ENCODE data around the gene DLGAP4.
"Not testable (repeated sequence)": the region's sequence is repeated elsewhere in the genome, so short reads cannot be mapped to it uniquely, and the experiment has no call there.

The DLGAP4 gene

GRCh38 chr20:36367907-36368799 lies 62.0 kb downstream of the DLGAP4 start:
- no peaks in the 10 kb centered on the region for H3K36me3 ChIP-seq (ENCODE audit: control insufficient read depth in 1 of 2, insufficient read depth in 2 of 2, low read length in 2 of 2)
- H3K4me1 ChIP-seq (ENCODE audit: control insufficient read depth in 1 of 2, insufficient read depth in 2 of 2, low read length in 2 of 2), result no peaks in the 10 kb centered on the region
- H3K27ac ChIP-seq (ENCODE audit: low read length), result no peak overlapping the region
- no peaks in the 10 kb centered on the region for H3K9me3 ChIP-seq (ENCODE audit: control insufficient read depth in 1 of 2, low read length in 2 of 2)
- H3K27me3 ChIP-seq (ENCODE audit: low read depth, low read length), result no peaks in the 10 kb centered on the region
- H3K4me3 ChIP-seq (ENCODE audit: low read depth in 1 of 2, low read length in 2 of 2), result no peak overlapping the region

- no peaks in the 10 kb centered on the region for H3K36me3 ChIP-seq (ENCODE audit: control insufficient read depth in 1 of 2, insufficient read depth in 2 of 2, low read length in 2 of 2)
- no peaks in the 10 kb centered on the region for H3K4me1 ChIP-seq (ENCODE audit: control insufficient read depth in 1 of 2, insufficient read depth in 2 of 2, low read length in 2 of 2)
- H3K4me3 ChIP-seq (ENCODE audit: low read depth in 1 of 2, low read length in 2 of 2), result no peak overlapping the region
- H3K9me3 ChIP-seq (ENCODE audit: control insufficient read depth in 1 of 2, low read length in 2 of 2), result no peaks in the 10 kb centered on the region
- no peak overlapping the region for H3K27ac ChIP-seq (ENCODE audit: low read length)
- no peaks in the 10 kb centered on the region for H3K27me3 ChIP-seq (ENCODE audit: low read depth, low read length)
Measured at GRCh38 chr20:36368869-36369268, 62.7 kb downstream of the DLGAP4 start.

- Histone ChIP-seq H3K9me3 (ENCODE audit: control insufficient read depth in 1 of 2, low read length in 2 of 2) (no peaks in the 10 kb centered on the region), H3K4me3 (ENCODE audit: low read depth in 1 of 2, low read length in 2 of 2) (no peak overlapping the region), H3K4me1 (ENCODE audit: control insufficient read depth in 1 of 2, insufficient read depth in 2 of 2, low read length in 2 of 2) (no peaks in the 10 kb centered on the region), H3K36me3 (ENCODE audit: control insufficient read depth in 1 of 2, insufficient read depth in 2 of 2, low read length in 2 of 2) (no peaks in the 10 kb centered on the region), H3K27ac (ENCODE audit: low read length) (no peak overlapping the region), H3K27me3 (ENCODE audit: low read depth, low read length) (no peaks in the 10 kb centered on the region)
Measured at GRCh38 chr20:36369739-36370138, 63.6 kb downstream of the DLGAP4 start.

GRCh38 chr20:36370991-36371790 lies 65.1 kb downstream of the DLGAP4 start:
- no peak overlapping the region for H3K4me3 ChIP-seq (ENCODE audit: low read depth in 1 of 2, low read length in 2 of 2)
- no peak overlapping the region for H3K27ac ChIP-seq (ENCODE audit: low read length)
- no peaks in the 10 kb centered on the region for H3K9me3 ChIP-seq (ENCODE audit: control insufficient read depth in 1 of 2, low read length in 2 of 2)
- no peaks in the 10 kb centered on the region for H3K36me3 ChIP-seq (ENCODE audit: control insufficient read depth in 1 of 2, insufficient read depth in 2 of 2, low read length in 2 of 2)
- H3K4me1 ChIP-seq (ENCODE audit: control insufficient read depth in 1 of 2, insufficient read depth in 2 of 2, low read length in 2 of 2), result no peaks in the 10 kb centered on the region
- H3K27me3 ChIP-seq (ENCODE audit: low read depth, low read length), result no peaks in the 10 kb centered on the region

- H3K36me3 ChIP-seq (ENCODE audit: control insufficient read depth in 1 of 2, insufficient read depth in 2 of 2, low read length in 2 of 2), result no peaks in the 10 kb centered on the region
- H3K27me3 ChIP-seq (ENCODE audit: low read depth, low read length), result no peaks in the 10 kb centered on the region
- no peak overlapping the region for H3K4me3 ChIP-seq (ENCODE audit: low read depth in 1 of 2, low read length in 2 of 2)
- no peak overlapping the region for H3K27ac ChIP-seq (ENCODE audit: low read length)
- no peaks in the 10 kb centered on the region for H3K4me1 ChIP-seq (ENCODE audit: control insufficient read depth in 1 of 2, insufficient read depth in 2 of 2, low read length in 2 of 2)
- H3K9me3 ChIP-seq (ENCODE audit: control insufficient read depth in 1 of 2, low read length in 2 of 2), result no peaks in the 10 kb centered on the region
Measured at GRCh38 chr20:36372666-36373065, 66.5 kb downstream of the DLGAP4 start.

GRCh38 chr20:36373089-36373488 lies 67.0 kb downstream of the DLGAP4 start:
- Histone ChIP-seq H3K9me3 (ENCODE audit: control insufficient read depth in 1 of 2, low read length in 2 of 2) (no peaks in the 10 kb centered on the region), H3K4me1 (ENCODE audit: control insufficient read depth in 1 of 2, insufficient read depth in 2 of 2, low read length in 2 of 2) (no peaks in the 10 kb centered on the region), H3K36me3 (ENCODE audit: control insufficient read depth in 1 of 2, insufficient read depth in 2 of 2, low read length in 2 of 2) (no peaks in the 10 kb centered on the region), H3K27ac (ENCODE audit: low read length) (no peak overlapping the region), H3K4me3 (ENCODE audit: low read depth in 1 of 2, low read length in 2 of 2) (no peak overlapping the region), H3K27me3 (ENCODE audit: low read depth, low read length) (no peaks in the 10 kb centered on the region)

GRCh38 chr20:36374995-36375394 lies 68.9 kb downstream of the DLGAP4 start:
- Histone ChIP-seq H3K9me3 (ENCODE audit: control insufficient read depth in 1 of 2, low read length in 2 of 2) (no peaks in the 10 kb centered on the region), H3K36me3 (ENCODE audit: control insufficient read depth in 1 of 2, insufficient read depth in 2 of 2, low read length in 2 of 2) (no peaks in the 10 kb centered on the region), H3K4me3 (ENCODE audit: low read depth in 1 of 2, low read length in 2 of 2) (no peak overlapping the region), H3K4me1 (ENCODE audit: control insufficient read depth in 1 of 2, insufficient read depth in 2 of 2, low read length in 2 of 2) (no peaks in the 10 kb centered on the region), H3K27me3 (ENCODE audit: low read depth, low read length) (no peaks in the 10 kb centered on the region), H3K27ac (ENCODE audit: low read length) (no peak overlapping the region)

GRCh38 chr20:36377348-36378326 lies 71.5 kb downstream of the DLGAP4 start:
- Histone ChIP-seq H3K36me3 (ENCODE audit: control insufficient read depth in 1 of 2, insufficient read depth in 2 of 2, low read length in 2 of 2) (no peaks in the 10 kb centered on the region), H3K27ac (ENCODE audit: low read length) (no peak overlapping the region), H3K4me1 (ENCODE audit: control insufficient read depth in 1 of 2, insufficient read depth in 2 of 2, low read length in 2 of 2) (no peaks in the 10 kb centered on the region), H3K4me3 (ENCODE audit: low read depth in 1 of 2, low read length in 2 of 2) (no peak overlapping the region), H3K9me3 (ENCODE audit: control insufficient read depth in 1 of 2, low read length in 2 of 2) (no peaks in the 10 kb centered on the region), H3K27me3 (ENCODE audit: low read depth, low read length) (no peaks in the 10 kb centered on the region)

- Histone ChIP-seq H3K4me1 (ENCODE audit: control insufficient read depth in 1 of 2, insufficient read depth in 2 of 2, low read length in 2 of 2) (no peaks in the 10 kb centered on the region), H3K27me3 (ENCODE audit: low read depth, low read length) (no peaks in the 10 kb centered on the region), H3K4me3 (ENCODE audit: low read depth in 1 of 2, low read length in 2 of 2) (no peak overlapping the region), H3K36me3 (ENCODE audit: control insufficient read depth in 1 of 2, insufficient read depth in 2 of 2, low read length in 2 of 2) (no peaks in the 10 kb centered on the region), H3K27ac (ENCODE audit: low read length) (no peak overlapping the region), H3K9me3 (ENCODE audit: control insufficient read depth in 1 of 2, low read length in 2 of 2) (no peaks in the 10 kb centered on the region)
Measured at GRCh38 chr20:36378686-36379085, 72.5 kb downstream of the DLGAP4 start.

GRCh38 chr20:36379914-36380313 lies 73.8 kb downstream of the DLGAP4 start:
- not testable (repeated sequence) for H3K4me3 ChIP-seq (ENCODE audit: low read depth in 1 of 2, low read length in 2 of 2); H3K36me3 ChIP-seq (ENCODE audit: control insufficient read depth in 1 of 2, insufficient read depth in 2 of 2, low read length in 2 of 2); H3K9me3 ChIP-seq (ENCODE audit: control insufficient read depth in 1 of 2, low read length in 2 of 2); H3K27me3 ChIP-seq (ENCODE audit: low read depth, low read length); H3K27ac ChIP-seq (ENCODE audit: low read length); H3K4me1 ChIP-seq (ENCODE audit: control insufficient read depth in 1 of 2, insufficient read depth in 2 of 2, low read length in 2 of 2)
